Measurements from ENCODE around the gene LENG8. TPM values are rescaled to one million over a fixed set of nuclear protein-coding genes. Genes with fewer than 3 reads are reported as not detected.
"Not testable (repeated sequence)": the region's sequence is repeated elsewhere in the genome, so short reads cannot be mapped to it uniquely, and the experiment has no call there.

The LENG8 gene
- total and polyA plus RNA-seq, 2 experiments from 2014 or later, result 42.1 to 74.3 TPM

GRCh38 chr19:54495284-54495683, 46.3 kb downstream of the LENG8 start:
- H3K27me3 ChIP-seq (ENCODE audit: insufficient read depth); DNase-seq (ENCODE audit: low spot score); H3K4me3 ChIP-seq; H3K27me3 Mint-ChIP-seq (ENCODE audit: insufficient read depth, low read depth, poor library complexity); H3K4me3 Mint-ChIP-seq; H3K4me1 ChIP-seq (ENCODE audit: insufficient read depth); ATAC-seq; H3K27ac ChIP-seq (ENCODE audit: low read depth); H3K36me3 ChIP-seq (ENCODE audit: insufficient read depth); H3K9me2 ChIP-seq (ENCODE audit: insufficient read depth); H4K20me1 ChIP-seq (replicated peaks; ENCODE audit: insufficient read depth); H3K4me1 Mint-ChIP-seq; H3F3A ChIP-seq (replicated peaks; ENCODE audit: low read depth); H2AFZ ChIP-seq; H3K27ac Mint-ChIP-seq; H3K4me2 ChIP-seq; H3K79me2 ChIP-seq (replicated peaks; ENCODE audit: insufficient read depth): not testable (repeated sequence)
- Mint-ChIP-seq H3K9me3 (peaks cover 96% of the 10 kb centered on the region), H3K36me3 (ENCODE audit: low read depth) (peaks cover 24% of the 10 kb centered on the region; the same call in 2 of the 3 replicates)

GRCh38 chr19:54497747-54498450, 48.9 kb downstream of the LENG8 start:
- ATAC-seq; H3K36me3 ChIP-seq (ENCODE audit: insufficient read depth); H3K27me3 Mint-ChIP-seq (ENCODE audit: insufficient read depth, low read depth, poor library complexity); H4K20me1 ChIP-seq (replicated peaks; ENCODE audit: insufficient read depth); H3K4me2 ChIP-seq; DNase-seq (ENCODE audit: low spot score); H3K4me1 Mint-ChIP-seq; H3K4me1 ChIP-seq (ENCODE audit: insufficient read depth); H2AFZ ChIP-seq; H3K27ac Mint-ChIP-seq; H3K4me3 Mint-ChIP-seq; H3F3A ChIP-seq (replicated peaks; ENCODE audit: low read depth); H3K4me3 ChIP-seq; H3K27me3 ChIP-seq (ENCODE audit: insufficient read depth); H3K79me2 ChIP-seq (replicated peaks; ENCODE audit: insufficient read depth); H3K27ac ChIP-seq (ENCODE audit: low read depth); H3K9me2 ChIP-seq (ENCODE audit: insufficient read depth): not testable (repeated sequence)
- Mint-ChIP-seq H3K9me3 (peaks cover 92% of the 10 kb centered on the region), H3K36me3 (ENCODE audit: low read depth) (peaks cover 28% of the 10 kb centered on the region)

GRCh38 chr19:54498451-54498772, 49.4 kb downstream of the LENG8 start:
- not testable (repeated sequence) for H3K4me2 ChIP-seq; H3K27ac Mint-ChIP-seq; H3K27ac ChIP-seq (ENCODE audit: low read depth); H3K4me1 Mint-ChIP-seq; H3K9me2 ChIP-seq (ENCODE audit: insufficient read depth); H4K20me1 ChIP-seq (replicated peaks; ENCODE audit: insufficient read depth); H3K79me2 ChIP-seq (replicated peaks; ENCODE audit: insufficient read depth); H3K4me3 ChIP-seq; H3K27me3 ChIP-seq (ENCODE audit: insufficient read depth); H3K36me3 ChIP-seq (ENCODE audit: insufficient read depth); H3K4me3 Mint-ChIP-seq; ATAC-seq; H2AFZ ChIP-seq; DNase-seq (ENCODE audit: low spot score); H3F3A ChIP-seq (replicated peaks; ENCODE audit: low read depth); H3K4me1 ChIP-seq (ENCODE audit: insufficient read depth); H3K27me3 Mint-ChIP-seq (ENCODE audit: insufficient read depth, low read depth, poor library complexity)
- H3K36me3 Mint-ChIP-seq (ENCODE audit: low read depth), result peaks cover 25% of the 10 kb centered on the region
- peaks cover 91% of the 10 kb centered on the region for H3K9me3 Mint-ChIP-seq

- peaks cover 30% of the 10 kb centered on the region for H3K36me3 Mint-ChIP-seq (ENCODE audit: low read depth)
- no peaks in the 10 kb centered on the region for H3K4me1 Mint-ChIP-seq
- H3K79me2 ChIP-seq (replicated peaks; ENCODE audit: insufficient read depth), result no peaks in the 10 kb centered on the region
- H3K27ac ChIP-seq (ENCODE audit: low read depth), result no peak within 1 kb of the TSS
- ATAC-seq (no peak), DNase-seq (ENCODE audit: low spot score) (no peak)
- H3K4me1 ChIP-seq (ENCODE audit: insufficient read depth), result no peaks in the 10 kb centered on the region
- H3K27me3 ChIP-seq (ENCODE audit: insufficient read depth), result no peaks in the 10 kb centered on the region
- no peaks in the 10 kb centered on the region for H3K27me3 Mint-ChIP-seq (ENCODE audit: insufficient read depth, low read depth, poor library complexity)
- no peak within 1 kb of the TSS for H3K27ac Mint-ChIP-seq
- H3K4me3 Mint-ChIP-seq, result no peak within 1 kb of the TSS
- peaks cover 90% of the 10 kb centered on the region for H3K9me3 Mint-ChIP-seq
- TF ChIP-seq EZH2 (IDR thresholded peaks at IDR 0.05; ENCODE audit: low read depth, unreplicated experiment), result no peak
- no peak for TF ChIP-seq ZNF114 (CRISPR knock-in tag; IDR thresholded peaks at IDR 0.05)
- TF ChIP-seq NANOG (IDR thresholded peaks at IDR 0.05; ENCODE audit: borderline replicate concordance), result no peak
- no peaks in the 10 kb centered on the region for H3K9me2 ChIP-seq (ENCODE audit: insufficient read depth)
- H3K4me3 ChIP-seq, result no peak within 1 kb of the TSS
- no peak within 1 kb of the TSS for H2AFZ ChIP-seq
- no peak within 1 kb of the TSS for H3K4me2 ChIP-seq
- no peaks in the 10 kb centered on the region for H4K20me1 ChIP-seq (replicated peaks; ENCODE audit: insufficient read depth)
- no peaks in the 10 kb centered on the region for H3F3A ChIP-seq (replicated peaks; ENCODE audit: low read depth)
- H3K36me3 ChIP-seq (ENCODE audit: insufficient read depth), result no peaks in the 10 kb centered on the region
These were observed 53.6 kb downstream of the LENG8 start, which contains the start of gene LAIR2 for GRCh38 chr19:54502518-54503048. Gene LAIR2 (plus strand): TSS chr19:54502831. CDS start chr19:54502919, 88 bp downstream.

GRCh38 chr19:54505542-54505941, 56.5 kb downstream of the LENG8 start:
- Mint-ChIP-seq H3K36me3 (ENCODE audit: low read depth) (peaks cover 30% of the 10 kb centered on the region), H3K9me3 (peaks cover 84% of the 10 kb centered on the region)
- H3K79me2 ChIP-seq (replicated peaks; ENCODE audit: insufficient read depth), result not testable (repeated sequence)

More at GRCh38 chr19:54505542-54505941, 56.5 kb downstream of the LENG8 start:
- H3K4me3 ChIP-seq; H3K4me1 ChIP-seq (ENCODE audit: insufficient read depth); H3K27ac ChIP-seq (ENCODE audit: low read depth); H3K27me3 Mint-ChIP-seq (ENCODE audit: insufficient read depth, low read depth, poor library complexity); H3K27me3 ChIP-seq (ENCODE audit: insufficient read depth); H4K20me1 ChIP-seq (replicated peaks; ENCODE audit: insufficient read depth); H3K27ac Mint-ChIP-seq; H3K4me3 Mint-ChIP-seq; H3K36me3 ChIP-seq (ENCODE audit: insufficient read depth); H2AFZ ChIP-seq; H3F3A ChIP-seq (replicated peaks; ENCODE audit: low read depth); H3K4me2 ChIP-seq; H3K9me2 ChIP-seq (ENCODE audit: insufficient read depth); ATAC-seq; DNase-seq (ENCODE audit: low spot score); H3K4me1 Mint-ChIP-seq: not testable (repeated sequence)

Data from GM23338 (cell line).